ENCODE results near the gene HPCAL4. TPM values are rescaled to one million over a fixed set of nuclear protein-coding genes. Genes with fewer than 3 reads are reported as not detected.

Gene HPCAL4
- polyA plus RNA-seq, 2 of the 4 experiments (the other 2 are of a cell fraction), result 0.09 to 0.14 TPM

DNA sequence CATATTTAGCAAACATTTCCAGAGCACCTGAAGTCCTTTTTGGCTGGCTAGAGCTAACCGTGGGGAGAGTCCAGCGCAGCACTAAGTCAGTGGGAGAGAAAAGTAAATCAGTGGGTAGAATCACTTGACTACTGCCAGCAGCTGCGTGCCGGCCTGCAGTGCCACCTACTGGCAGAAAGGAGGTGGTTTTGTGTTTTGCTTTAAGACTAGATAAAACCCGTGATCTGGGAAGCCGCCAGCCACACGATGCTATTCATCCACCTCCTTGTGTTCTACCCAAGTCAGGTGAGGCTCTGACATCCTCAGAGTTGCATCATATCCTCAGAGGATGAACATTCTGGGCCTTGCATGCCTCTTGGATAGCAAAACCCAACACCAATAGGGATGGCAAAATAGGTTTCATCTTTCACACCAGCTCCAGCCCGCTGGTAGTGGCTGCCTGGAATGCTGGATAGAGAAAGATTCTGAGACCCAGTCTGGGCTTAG lies 37.6 kb downstream of the HPCAL4 start:
- POLR2A ChIA-PET, result interaction anchor here (0.8 kb wide), 1 partner anchor 47 kb away, joined by 5 read pairs; no protein-coding TSS in a partner anchor
- TF ChIP-seq, protein P1, sequence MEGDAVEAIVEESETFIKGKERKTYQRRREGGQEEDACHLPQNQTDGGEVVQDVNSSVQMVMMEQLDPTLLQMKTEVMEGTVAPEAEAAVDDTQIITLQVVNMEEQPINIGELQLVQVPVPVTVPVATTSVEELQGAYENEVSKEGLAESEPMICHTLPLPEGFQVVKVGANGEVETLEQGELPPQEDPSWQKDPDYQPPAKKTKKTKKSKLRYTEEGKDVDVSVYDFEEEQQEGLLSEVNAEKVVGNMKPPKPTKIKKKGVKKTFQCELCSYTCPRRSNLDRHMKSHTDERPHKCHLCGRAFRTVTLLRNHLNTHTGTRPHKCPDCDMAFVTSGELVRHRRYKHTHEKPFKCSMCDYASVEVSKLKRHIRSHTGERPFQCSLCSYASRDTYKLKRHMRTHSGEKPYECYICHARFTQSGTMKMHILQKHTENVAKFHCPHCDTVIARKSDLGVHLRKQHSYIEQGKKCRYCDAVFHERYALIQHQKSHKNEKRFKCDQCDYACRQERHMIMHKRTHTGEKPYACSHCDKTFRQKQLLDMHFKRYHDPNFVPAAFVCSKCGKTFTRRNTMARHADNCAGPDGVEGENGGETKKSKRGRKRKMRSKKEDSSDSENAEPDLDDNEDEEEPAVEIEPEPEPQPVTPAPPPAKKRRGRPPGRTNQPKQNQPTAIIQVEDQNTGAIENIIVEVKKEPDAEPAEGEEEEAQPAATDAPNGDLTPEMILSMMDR (IDR thresholded peaks at IDR 0.05), result peak; percentile 74
- TF ChIP-seq ZFP36 (IDR thresholded peaks at IDR 0.05; ENCODE audit: borderline replicate concordance, partially characterized antibody) (no peak), RARB (CRISPR knock-in tag; IDR thresholded peaks at IDR 0.05) (no peak), JUNB (IDR thresholded peaks at IDR 0.05) (no peak), KDM1A (IDR thresholded peaks at IDR 0.05; ENCODE audit: low read depth) (no peak), MAZ (IDR thresholded peaks at IDR 0.05; ENCODE audit: borderline replicate concordance, low read depth, low read length) (no peak), NR3C1 (IDR thresholded peaks at IDR 0.05) (no peak), PHF8 (IDR thresholded peaks at IDR 0.05; ENCODE audit: borderline replicate concordance, low read depth) (no peak), HOXA7 (CRISPR knock-in tag; IDR thresholded peaks at IDR 0.05) (no peak), TP53 (CRISPR knock-in tag; IDR thresholded peaks at IDR 0.05) (no peak), CHD4 (IDR thresholded peaks at IDR 0.05; ENCODE audit: borderline replicate concordance) (no peak), SMC3 (IDR thresholded peaks at IDR 0.05) (peak; percentile 63), ESRRA (IDR thresholded peaks at IDR 0.05; ENCODE audit: borderline replicate concordance, low read length) (no peak), JUN (IDR thresholded peaks at IDR 0.05) (no peak), CBX2 (IDR thresholded peaks at IDR 0.05; ENCODE audit: borderline replicate concordance, low read depth) (no peak), RAD21 (conservative IDR thresholded peaks at IDR 0.05 in 1 of 2, IDR thresholded peaks at IDR 0.05 in 1 of 2) (peak; percentile 73 to 79)
- TF ChIP-seq, protein P2, sequence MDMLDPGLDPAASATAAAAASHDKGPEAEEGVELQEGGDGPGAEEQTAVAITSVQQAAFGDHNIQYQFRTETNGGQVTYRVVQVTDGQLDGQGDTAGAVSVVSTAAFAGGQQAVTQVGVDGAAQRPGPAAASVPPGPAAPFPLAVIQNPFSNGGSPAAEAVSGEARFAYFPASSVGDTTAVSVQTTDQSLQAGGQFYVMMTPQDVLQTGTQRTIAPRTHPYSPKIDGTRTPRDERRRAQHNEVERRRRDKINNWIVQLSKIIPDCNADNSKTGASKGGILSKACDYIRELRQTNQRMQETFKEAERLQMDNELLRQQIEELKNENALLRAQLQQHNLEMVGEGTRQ (IDR thresholded peaks at IDR 0.05), result no peak
- TF ChIP-seq, protein P3, sequence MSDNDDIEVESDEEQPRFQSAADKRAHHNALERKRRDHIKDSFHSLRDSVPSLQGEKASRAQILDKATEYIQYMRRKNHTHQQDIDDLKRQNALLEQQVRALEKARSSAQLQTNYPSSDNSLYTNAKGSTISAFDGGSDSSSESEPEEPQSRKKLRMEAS (IDR thresholded peaks at IDR 0.05), result 0 out of 2 replicates have a peak, but pooled peaks have one; percentile 11
- TF ChIP-seq, protein P4, sequence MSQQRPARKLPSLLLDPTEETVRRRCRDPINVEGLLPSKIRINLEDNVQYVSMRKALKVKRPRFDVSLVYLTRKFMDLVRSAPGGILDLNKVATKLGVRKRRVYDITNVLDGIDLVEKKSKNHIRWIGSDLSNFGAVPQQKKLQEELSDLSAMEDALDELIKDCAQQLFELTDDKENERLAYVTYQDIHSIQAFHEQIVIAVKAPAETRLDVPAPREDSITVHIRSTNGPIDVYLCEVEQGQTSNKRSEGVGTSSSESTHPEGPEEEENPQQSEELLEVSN (IDR thresholded peaks at IDR 0.05; ENCODE audit: borderline replicate concordance, low read depth), result no peak
- TF ChIP-seq, protein P5, sequence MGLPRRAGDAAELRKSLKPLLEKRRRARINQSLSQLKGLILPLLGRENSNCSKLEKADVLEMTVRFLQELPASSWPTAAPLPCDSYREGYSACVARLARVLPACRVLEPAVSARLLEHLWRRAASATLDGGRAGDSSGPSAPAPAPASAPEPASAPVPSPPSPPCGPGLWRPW (IDR thresholded peaks at IDR 0.05), result no peak
- TF ChIP-seq, protein P6, sequence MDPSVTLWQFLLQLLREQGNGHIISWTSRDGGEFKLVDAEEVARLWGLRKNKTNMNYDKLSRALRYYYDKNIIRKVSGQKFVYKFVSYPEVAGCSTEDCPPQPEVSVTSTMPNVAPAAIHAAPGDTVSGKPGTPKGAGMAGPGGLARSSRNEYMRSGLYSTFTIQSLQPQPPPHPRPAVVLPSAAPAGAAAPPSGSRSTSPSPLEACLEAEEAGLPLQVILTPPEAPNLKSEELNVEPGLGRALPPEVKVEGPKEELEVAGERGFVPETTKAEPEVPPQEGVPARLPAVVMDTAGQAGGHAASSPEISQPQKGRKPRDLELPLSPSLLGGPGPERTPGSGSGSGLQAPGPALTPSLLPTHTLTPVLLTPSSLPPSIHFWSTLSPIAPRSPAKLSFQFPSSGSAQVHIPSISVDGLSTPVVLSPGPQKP (IDR thresholded peaks at IDR 0.05; ENCODE audit: low read depth, low read length), result no peak
- 0 out of 3 replicates have a peak overlapping the region, but pooled peaks have one; percentile 27 for H3K4me2 ChIP-seq
- CTCF ChIA-PET, result interaction anchor here (0.6 to 10.0 kb wide), 28 partner anchors 9 to 560 kb away, joined by 3 to 143 read pairs (median 4); partner anchors contain the start of genes HEYL, NT5C1A and PABPC4
- no peaks in the 10 kb centered on the region for H3K9me3 ChIP-seq
- no peak overlapping the region for H3K27ac ChIP-seq
- H3K4me3 ChIP-seq, result no peak overlapping the region
- DNase-seq (ENCODE audit: low read depth in 1 of 2, low spot score in 1 of 2), result peak; percentile 41 to 75
- no peaks in the 10 kb centered on the region for H3K4me1 ChIP-seq
- 6% methylated on average over 5 of the region's 8 CpGs for WGBS (ENCODE audit: missing lambda C conversion rate)
- FAIRE-seq, result no peak
- ATAC-seq, result peak; percentile 82 to 86

DNA sequence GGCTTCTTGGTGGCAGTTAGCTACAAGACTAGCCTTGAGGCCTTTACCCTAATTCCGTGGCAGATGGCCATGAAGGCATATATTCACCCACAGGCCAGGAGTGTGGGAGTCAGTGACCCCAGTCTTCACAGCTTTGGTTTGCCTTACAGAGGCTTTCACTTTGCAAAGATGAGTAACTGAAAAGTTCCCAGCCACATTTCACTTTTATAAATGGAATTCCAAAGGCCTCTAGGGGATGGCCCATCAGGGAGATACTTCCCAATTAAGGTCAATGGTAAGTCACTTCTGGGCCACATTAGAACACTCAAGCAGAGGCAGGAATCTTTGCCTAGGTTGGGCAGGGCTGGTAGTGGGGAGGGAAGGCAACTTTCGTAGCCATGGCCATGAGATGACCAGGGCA lies 38.7 kb downstream of the HPCAL4 start:
- no peak overlapping the region for H3K4me2 ChIP-seq
- H3K9me3 ChIP-seq, result no peaks in the 10 kb centered on the region
- no peaks in the 10 kb centered on the region for H3K4me1 ChIP-seq
- FAIRE-seq, result no peak
- H3K4me3 ChIP-seq, result no peak overlapping the region
- ATAC-seq, result no peak
- no peak overlapping the region for H3K27ac ChIP-seq
- 86% methylated on average over 1 of the region's 2 CpGs for WGBS (ENCODE audit: missing lambda C conversion rate)
- TF ChIP-seq TP53 (CRISPR knock-in tag; IDR thresholded peaks at IDR 0.05), result no peak
- TF ChIP-seq, protein P1 (IDR thresholded peaks at IDR 0.05), result no peak
- TF ChIP-seq PHF8 (IDR thresholded peaks at IDR 0.05; ENCODE audit: borderline replicate concordance, low read depth), result no peak
- TF ChIP-seq RCOR1 (IDR thresholded peaks at IDR 0.05; ENCODE audit: low read depth, low read length), result no peak
- ChIA-PET CTCF (interaction anchor here (1.0 to 10.0 kb wide), 7 partner anchors 9 to 91 kb away, joined by 3 to 143 read pairs (median 6); partner anchors contain the start of gene NT5C1A), POLR2A (no interaction called here)
- DNase-seq (ENCODE audit: low read depth in 1 of 2, low spot score in 1 of 2), result no peak
